Lung microvascular endothelial cell (primary cell): Measurements from ENCODE around the gene FHL3. TPM values are rescaled to one million over a fixed set of nuclear protein-coding genes. Genes with fewer than 3 reads are reported as not detected.

ENCODE experiments used
- total RNA-seq: library from RNA; depleted of rRNA; stranded (reverse); fragments of >200 nt; gene quantifications from 2 replicates; pipeline ENCODE4 v1.2.1, GENCODE V29; 2014

FHL3 gene
- total RNA-seq, 1 donor from 2014 or later = 7.7 TPM

Other genes starting within 250 kb of the FHL3 start
- not detected in 2 replicates for gene EPHA10, start 240.4 kb downstream of the FHL3 start, total RNA-seq
- 0.65 and 1.6 TPM in 2 replicates for gene MANEAL, start 211.7 kb downstream of the FHL3 start, total RNA-seq
- 14.4 and 21.2 TPM in 2 replicates for gene C1orf122, start 197.7 kb downstream of the FHL3 start, total RNA-seq
- 12.2 and 22.4 TPM in 2 replicates for gene YRDC, start 197.3 kb downstream of the FHL3 start, total RNA-seq
- gene MTF1, start 145.9 kb downstream of the FHL3 start, total RNA-seq = 1.3 and 2.0 TPM in 2 replicates
- 13.9 and 20.6 TPM in 2 replicates for gene INPP5B, start 58.5 kb downstream of the FHL3 start, total RNA-seq
- gene SF3A3, start 15.5 kb downstream of the FHL3 start, total RNA-seq = 48.8 and 59.9 TPM in 2 replicates
- 26.4 and 26.6 TPM in 2 replicates for gene UTP11, start 7.2 kb upstream of the FHL3 start, total RNA-seq
- under 0.01 TPM in 1 of 2 replicates, not detected in the other for gene POU3F1, start 41.3 kb upstream of the FHL3 start, total RNA-seq